Anterior cingulate cortex (tissue), 58 donors: ENCODE results near the gene TWIST1.

Experiments
- DNase-seq, 58 donors: peaks; one replicate each; lab custom pipeline; 2025; lab: John Stamatoyannopoulos, UW

TWIST1 gene

GRCh38 chr7:19117091-19117869 lies at the start of gene TWIST1:
TSS of gene TWIST1 (minus strand) at chr7:19117636. CDS start at chr7:19117321, 315 bp downstream.
- no peak for DNase-seq

- no peak for DNase-seq
Observed at GRCh38 chr7:19161671-19162070, 44.2 kb upstream of the TWIST1 start.

GRCh38 chr7:19146699-19147098 lies 29.3 kb upstream of the TWIST1 start:
- no peak for DNase-seq

- no peak for DNase-seq
Observed at GRCh38 chr7:19145434-19146115, 28.1 kb upstream of the TWIST1 start.

- no peak for DNase-seq
Observed at GRCh38 chr7:19144661-19145433, 27.4 kb upstream of the TWIST1 start, which contains the start of gene FERD3L. TSS of gene FERD3L (minus strand) at chr7:19145421. CDS start at chr7:19145362, 59 bp downstream.

- no peak for DNase-seq
Observed at GRCh38 chr7:19143881-19144574, 26.6 kb upstream of the TWIST1 start.

- no peak for DNase-seq
Observed at GRCh38 chr7:19139706-19140327, 22.4 kb upstream of the TWIST1 start.

- DNase-seq, result no peak
Observed at GRCh38 chr7:19133886-19134285, 16.4 kb upstream of the TWIST1 start.

GRCh38 chr7:19133390-19133789 lies 16.0 kb upstream of the TWIST1 start:
- DNase-seq, result no peak

GRCh38 chr7:19128856-19129255 lies 11.4 kb upstream of the TWIST1 start:
- no peak for DNase-seq

- no peak for DNase-seq
Observed at GRCh38 chr7:19121977-19122588, 4.6 kb upstream of the TWIST1 start.

GRCh38 chr7:19119870-19120486 lies 2.5 kb upstream of the TWIST1 start:
- DNase-seq, result no peak

GRCh38 chr7:19119372-19119771 lies 1.9 kb upstream of the TWIST1 start:
- no peak for DNase-seq

- DNase-seq, result no peak
Observed at GRCh38 chr7:19118636-19119371, 1.4 kb upstream of the TWIST1 start.

- DNase-seq, result no peak
Observed at GRCh38 chr7:19117870-19118608, 603 bp upstream of the TWIST1 start.

- no peak for DNase-seq
Observed at GRCh38 chr7:19116121-19117090, 1.0 kb downstream of the TWIST1 start.

GRCh38 chr7:19114551-19114855 lies 2.9 kb downstream of the TWIST1 start:
- DNase-seq, result no peak
